DMS53 (cell line): ENCODE data around the gene ODF4.
"Not testable (repeated sequence)": the region's sequence is repeated elsewhere in the genome, so short reads cannot be mapped to it uniquely, and the experiment has no call there.

Experiments used
- DNase-seq: peaks from one replicate; lab custom pipeline; 2025; lab: John Stamatoyannopoulos, UW

ODF4 gene

GRCh38 chr17:8326511-8327302 lies 12.9 kb upstream of the ODF4 start:
- peak; percentile 77 for DNase-seq

- DNase-seq: no peak
Measured at GRCh38 chr17:8327303-8327649, 12.4 kb upstream of the ODF4 start.

DNA sequence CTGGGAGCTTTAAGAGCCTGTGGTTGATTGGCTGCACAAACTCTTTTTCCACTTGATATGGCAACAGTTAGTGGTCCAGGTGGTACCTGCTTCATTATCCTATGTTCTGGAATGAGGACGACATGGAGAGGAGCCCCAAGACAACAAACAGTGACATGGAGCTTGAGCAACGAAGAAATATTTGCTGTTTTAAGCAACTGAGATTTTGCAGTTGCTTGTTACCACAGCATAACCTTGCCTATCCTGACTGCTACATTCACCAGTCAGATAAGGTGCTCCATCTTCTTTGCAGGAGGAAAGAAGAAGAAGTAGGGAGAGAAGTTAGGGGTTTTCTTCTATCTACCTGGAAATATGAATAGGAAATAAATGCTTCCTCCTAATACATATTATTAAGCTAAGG lies 7.5 kb upstream of the ODF4 start:
- DNase-seq: no peak

DNA sequence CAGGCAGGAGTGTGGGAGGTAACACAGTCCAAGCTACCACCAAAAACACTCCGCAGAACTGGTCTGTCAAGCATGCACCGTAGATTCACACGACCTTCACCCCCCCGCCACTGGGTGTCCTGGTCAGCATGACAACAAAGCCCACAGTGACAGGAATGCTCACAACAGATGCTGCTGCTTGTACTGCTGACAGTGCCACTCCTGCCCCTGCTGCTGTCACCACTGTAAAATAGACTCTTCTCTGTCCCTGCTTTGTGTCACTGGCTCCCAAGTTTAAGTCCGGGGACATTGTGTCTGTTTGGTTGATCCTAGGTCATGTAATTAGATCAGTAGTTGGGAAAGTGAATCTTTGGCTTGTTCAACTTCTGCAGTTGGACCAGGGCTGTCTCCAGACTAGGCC lies 7.0 kb upstream of the ODF4 start:
- peak; percentile 71 for DNase-seq

DNA sequence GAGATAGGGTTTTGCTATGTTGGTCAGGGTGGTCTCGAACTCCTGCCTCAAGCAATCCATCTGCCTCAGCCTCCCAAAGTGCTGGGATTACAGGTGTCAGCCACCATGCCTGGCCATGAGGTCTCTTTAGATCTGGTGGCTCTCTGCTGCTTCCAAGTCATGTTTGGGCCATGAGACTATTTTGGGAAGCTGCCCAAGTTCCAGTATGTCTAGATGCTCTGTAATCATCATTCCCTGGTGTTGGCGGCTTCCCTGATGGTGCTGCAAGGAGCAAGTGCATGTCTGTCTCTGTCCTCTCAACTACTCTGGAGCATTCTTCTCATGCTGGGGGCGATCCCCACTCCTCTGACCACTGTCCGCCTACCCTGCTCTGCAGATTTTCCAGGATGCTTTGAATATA lies 6.4 kb upstream of the ODF4 start:
- DNase-seq: no peak

DNA sequence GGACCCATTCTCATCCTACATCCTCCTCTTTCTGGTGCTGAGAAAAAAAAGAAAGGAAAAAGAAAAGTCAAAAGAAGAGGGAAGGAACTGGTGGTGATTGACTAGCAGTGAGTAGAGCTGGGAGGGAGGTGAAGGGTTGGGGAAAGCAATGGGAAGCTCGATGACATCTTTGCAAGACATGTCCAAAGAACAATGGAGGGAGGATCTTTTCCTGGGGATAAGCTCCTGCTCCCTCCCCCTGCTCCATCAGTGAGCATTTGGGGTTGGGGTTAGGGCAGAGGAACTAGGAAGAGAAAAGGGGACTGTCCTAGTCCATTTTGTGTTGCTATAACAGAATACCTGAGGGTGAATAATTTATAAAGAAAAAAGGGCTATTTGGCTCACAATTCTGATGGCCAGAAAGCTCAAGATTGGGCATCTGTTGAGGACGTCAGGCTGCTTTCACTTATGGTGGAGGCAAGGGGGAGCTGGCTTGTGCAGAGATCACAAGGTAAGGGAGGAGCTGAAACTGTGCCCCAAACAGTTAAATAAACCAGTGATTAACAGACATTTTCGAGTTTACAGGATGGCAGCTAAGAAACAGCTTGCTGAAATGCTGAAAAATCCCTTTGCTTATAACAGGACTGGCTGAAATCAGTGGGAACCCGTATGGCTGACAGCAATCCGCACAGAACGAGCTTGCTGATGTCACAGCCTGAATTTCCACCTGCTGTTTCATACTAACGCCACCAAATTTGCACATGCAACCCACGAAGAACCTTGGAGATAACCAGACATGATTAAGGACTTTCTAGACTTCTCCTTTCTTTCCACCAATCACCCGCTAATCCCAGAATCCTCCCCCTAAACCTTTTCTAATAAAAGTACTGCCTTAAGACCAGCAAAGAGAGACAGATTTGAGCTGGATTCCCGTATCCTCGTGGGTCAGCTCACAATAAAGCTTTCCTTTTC lies 1.6 kb upstream of the ODF4 start:
- DNase-seq: no peak

- no peak for DNase-seq
Measured at GRCh38 chr17:8338753-8339140, 893 bp upstream of the ODF4 start.

- DNase-seq: no peak
Measured at GRCh38 chr17:8341456-8341855, 1.8 kb downstream of the ODF4 start.

DNA sequence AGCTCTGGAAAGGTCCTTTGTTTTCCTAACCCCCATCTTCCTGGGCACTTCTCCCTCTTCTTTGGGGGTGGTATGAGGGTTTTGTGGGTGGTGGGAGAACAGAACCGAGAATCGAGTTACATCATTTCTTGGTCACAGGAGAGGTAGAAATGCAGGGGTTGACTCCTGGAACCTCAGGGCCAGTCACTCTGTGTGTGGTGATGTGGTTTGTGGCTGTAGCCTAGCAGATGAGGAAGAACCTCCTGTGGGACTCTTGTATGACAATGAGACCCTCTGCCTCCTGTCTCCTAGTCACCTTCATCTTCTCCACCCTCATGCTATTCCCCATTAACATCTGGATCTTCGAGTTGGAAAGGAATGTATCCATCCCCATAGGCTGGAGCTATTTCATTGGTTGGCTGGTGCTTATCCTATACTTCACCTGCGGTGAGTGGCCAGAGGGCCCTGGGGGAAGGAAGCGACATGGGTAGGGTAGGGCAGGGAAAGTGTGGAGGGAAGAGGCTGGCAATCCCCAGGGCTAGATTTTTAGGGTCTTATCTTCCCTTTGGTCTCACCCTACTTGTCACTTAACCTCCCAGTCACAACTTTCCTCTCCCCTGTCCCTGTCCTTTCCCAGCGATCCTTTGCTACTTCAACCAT lies 5.5 kb downstream of the ODF4 start:
- DNase-seq: no peak

- DNase-seq: no peak
Measured at GRCh38 chr17:8345951-8346665, 6.5 kb downstream of the ODF4 start.

- DNase-seq: not testable (repeated sequence)
Measured at GRCh38 chr17:8347001-8347400, 7.4 kb downstream of the ODF4 start.

- no peak for DNase-seq
Measured at GRCh38 chr17:8350339-8350738, 10.7 kb downstream of the ODF4 start.

- no peak for DNase-seq
Measured at GRCh38 chr17:8353736-8354135, 14.1 kb downstream of the ODF4 start.

GRCh38 chr17:8354236-8354635 lies 14.6 kb downstream of the ODF4 start:
- DNase-seq: no peak

- no peak for DNase-seq
Measured at GRCh38 chr17:8357910-8358309, 18.3 kb downstream of the ODF4 start.

GRCh38 chr17:8359769-8360168 lies 20.1 kb downstream of the ODF4 start:
- peak; percentile 92 for DNase-seq

DNA sequence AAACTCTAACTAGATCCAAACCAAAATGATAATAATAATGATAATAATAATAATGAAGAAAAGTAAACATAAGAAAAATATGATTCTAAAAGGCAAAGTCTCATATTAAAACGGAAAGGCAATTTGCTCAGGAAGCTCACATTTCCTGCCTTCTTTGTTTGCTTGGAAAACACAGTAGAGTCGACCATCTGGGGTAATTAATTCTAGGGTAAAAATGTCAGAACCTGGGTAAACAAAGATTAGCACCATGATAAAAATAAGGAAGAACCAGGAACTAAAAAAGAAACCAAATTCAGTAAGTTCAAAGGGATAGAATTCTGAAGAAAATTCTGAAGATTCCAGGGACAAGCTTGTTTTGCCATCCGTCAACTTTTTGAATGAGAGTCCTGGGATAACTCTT lies 20.6 kb downstream of the ODF4 start:
- peak; percentile 68 for DNase-seq

DNA sequence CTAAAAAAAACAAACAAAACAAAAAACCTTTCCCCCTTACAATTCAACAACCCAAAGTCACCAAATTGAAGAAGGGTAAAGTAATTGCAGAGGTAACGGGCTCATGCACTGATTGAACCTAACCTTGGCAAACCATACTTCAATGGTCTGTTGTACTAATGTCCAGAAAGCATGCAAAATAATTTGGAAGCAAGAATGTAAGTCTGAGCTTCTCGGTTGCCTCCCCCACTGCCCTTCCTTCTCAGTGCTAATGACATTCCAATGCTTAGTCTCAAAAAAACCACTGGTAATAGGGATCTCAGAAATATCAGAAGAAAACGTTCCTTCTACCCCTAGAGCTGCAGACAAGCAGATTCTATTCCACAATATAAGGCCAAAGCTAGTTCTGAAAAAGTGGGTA lies 21.1 kb downstream of the ODF4 start:
- DNase-seq: no peak

DNA sequence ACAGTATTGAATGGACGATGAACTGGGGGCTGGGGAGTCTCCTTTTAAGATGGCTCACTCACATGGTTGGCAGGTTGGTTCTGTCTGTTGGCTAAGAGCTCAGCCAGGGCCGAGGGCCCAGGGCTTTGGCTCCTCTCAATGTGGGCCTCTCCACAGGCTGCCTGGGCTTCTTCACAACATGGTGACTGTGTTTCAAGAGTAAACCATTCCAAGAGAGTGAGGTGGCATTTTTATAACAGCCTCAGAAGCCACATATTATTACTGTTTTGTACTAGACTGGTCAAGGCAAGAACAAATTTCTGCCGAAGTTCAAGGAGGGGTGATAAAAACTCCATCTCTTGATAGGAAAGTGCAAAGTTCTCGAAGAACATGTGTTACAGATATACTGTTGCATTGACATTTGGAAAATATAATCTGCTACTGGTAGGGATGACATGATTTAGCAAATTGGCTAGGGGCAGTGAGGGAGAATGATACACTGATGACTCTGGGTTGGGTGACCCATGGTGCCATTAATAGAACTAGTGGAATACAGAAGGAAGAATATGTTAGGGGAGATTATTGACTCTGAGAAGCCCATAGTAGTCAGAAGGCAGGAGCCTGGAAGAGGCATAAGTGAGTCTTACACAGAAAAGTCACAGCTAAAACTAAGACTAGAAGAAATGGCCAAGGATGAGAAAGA lies 23.2 kb downstream of the ODF4 start:
- DNase-seq: no peak

- DNase-seq: no peak
Measured at GRCh38 chr17:8365143-8365542, 25.5 kb downstream of the ODF4 start.

DNA sequence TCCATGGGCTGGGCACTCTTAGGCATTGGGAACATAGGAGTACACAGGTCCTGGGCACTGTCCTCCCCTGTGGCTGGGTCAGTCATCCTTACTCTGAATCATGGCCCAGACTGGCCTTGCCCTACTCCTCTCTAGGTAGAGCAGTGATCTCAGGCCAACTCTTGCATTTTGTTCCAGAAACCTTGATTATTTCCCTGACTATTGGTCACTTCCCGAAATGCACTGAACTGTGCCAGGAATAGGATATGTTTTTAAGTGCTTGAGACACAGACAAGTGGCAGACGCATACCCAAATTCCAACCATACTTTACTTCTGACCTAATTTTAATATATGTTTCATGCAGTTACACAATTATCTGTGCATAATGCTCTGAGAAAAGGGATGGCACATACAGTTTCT lies 26.6 kb downstream of the ODF4 start:
- no peak for DNase-seq

- DNase-seq: no peak
Measured at GRCh38 chr17:8368193-8368592, 28.6 kb downstream of the ODF4 start.
